ENCODE measurements around the gene INKA2. TPM values are rescaled to one million over a fixed set of nuclear protein-coding genes. Genes with fewer than 3 reads are reported as not detected.

INKA2 gene
- polyA plus RNA-seq (2012; ENCODE audit: missing spikeins) = 1.3 TPM

DNA sequence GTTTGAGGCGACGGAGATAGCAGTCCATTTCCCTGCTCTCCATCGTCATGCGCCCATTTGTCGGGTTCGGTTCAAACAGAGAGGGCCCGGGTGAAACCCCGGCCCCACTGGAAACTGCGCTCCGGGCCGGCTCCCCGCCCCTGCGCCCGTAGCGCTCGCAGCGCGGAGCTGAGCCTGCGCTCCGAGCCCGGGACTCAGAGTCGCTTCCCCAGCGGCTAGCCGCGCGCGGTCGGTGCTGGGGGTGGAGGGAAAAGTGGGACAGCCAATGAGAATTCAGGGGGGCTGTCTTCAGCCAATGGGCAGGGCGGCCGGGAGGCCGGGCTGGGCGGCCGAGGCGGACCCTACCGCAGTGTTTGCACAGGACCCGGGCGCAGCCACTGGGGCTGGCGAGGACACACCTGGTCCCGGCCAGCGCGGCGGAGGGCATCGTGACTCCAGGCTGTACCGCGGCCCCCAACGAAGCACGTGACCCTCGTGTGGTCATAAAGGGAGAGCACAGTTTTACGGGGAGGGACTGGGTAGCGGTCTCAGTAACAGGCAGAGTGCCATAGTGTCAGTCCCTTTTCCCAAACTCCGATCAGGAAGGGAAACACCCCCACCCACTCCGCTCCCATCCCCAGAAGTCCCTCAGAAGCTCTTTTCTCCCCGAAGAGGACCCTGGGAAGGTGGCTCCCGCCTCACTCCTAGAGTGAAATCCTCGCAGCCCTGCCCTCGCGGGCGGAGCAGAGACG, at the start of gene INKA2:
TSS of gene INKA2 (minus strand) at position 202 of the 731 bp plus-strand sequence. CDS start at position 49, 153 bp downstream.
- DNase-seq (ENCODE audit: insufficient read length) = peak; percentile 83
- TF ChIP-seq POLR2AphosphoS5 (IDR thresholded peaks at IDR 0.05; ENCODE audit: low read depth, low read length) (no peak), POLR2A (IDR thresholded peaks at IDR 0.05; ENCODE audit: low read depth, low read length) (peak; percentile 25; the same call in 1 of the 2 replicates), TAF1 (IDR thresholded peaks at IDR 0.05; ENCODE audit: borderline replicate concordance, low read depth, low read length) (0 out of 2 replicates have a peak, but pooled peaks have one; percentile 42)
- FAIRE-seq = peak; percentile 89

DNA sequence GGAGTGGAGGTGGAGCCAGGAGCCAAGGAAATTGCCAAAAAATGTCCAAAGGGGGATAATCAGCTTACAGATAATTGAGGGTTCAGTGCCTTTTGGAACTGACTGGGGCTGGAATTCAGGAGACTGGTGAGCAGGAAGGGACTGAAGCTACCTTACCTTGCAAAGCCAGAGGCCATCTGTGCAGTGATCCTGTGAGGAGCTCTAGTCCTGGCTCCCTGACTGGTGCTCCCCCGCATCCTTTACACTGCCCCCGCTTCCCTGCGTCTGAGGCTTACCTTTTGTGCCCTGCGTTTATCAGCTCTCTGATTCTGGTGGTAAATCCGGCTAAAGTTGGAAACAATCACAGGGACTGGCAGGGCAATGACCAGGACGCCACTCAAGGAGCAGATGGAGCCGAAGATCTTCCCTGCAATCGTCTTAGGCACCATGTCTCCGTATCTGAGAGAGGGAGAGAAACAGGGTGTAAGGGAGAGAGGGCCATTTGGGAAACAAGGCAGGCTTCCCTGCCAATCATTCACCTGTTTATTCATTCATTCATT, 47.5 kb upstream of the INKA2 start:
- TF ChIP-seq POLR2A (IDR thresholded peaks at IDR 0.05; ENCODE audit: low read depth, low read length) = no peak
- TF ChIP-seq POLR2AphosphoS5 (IDR thresholded peaks at IDR 0.05; ENCODE audit: low read depth, low read length) = no peak
- no peak for TF ChIP-seq TAF1 (IDR thresholded peaks at IDR 0.05; ENCODE audit: borderline replicate concordance, low read depth, low read length)
- no peak for FAIRE-seq

DNA sequence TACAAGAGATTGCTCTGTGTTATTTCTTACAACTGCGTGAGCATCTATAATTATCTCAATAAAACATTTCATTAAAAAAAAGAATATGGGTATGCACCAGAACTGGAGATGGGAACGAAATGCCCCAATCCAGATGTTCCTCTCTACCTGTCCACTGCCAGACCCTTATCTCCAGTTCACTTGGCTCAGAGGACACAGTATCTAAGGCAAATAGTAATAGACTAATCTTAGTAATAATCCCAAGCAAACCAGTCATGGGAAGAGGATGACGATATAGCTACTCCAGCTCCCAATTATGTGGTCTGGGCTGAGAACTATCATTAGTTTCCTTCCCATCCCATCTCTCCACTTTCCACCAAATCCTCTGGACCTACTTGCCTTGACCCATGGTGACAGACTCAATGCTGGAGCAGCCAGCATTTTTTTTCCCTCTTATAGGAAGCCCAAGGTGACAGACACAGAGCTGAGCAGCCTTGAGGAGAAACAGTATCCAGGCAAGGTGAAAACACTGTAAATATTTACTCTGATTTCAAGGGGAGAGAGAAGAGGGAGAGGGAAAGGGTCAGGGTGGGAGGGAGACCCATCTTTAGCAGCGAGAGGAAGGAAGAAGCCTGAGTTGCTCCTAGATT, 45.2 kb upstream of the INKA2 start:
- DNase-seq (ENCODE audit: insufficient read length) = no peak
- FAIRE-seq = no peak
- TF ChIP-seq TAF1 (IDR thresholded peaks at IDR 0.05; ENCODE audit: borderline replicate concordance, low read depth, low read length) (no peak), POLR2AphosphoS5 (IDR thresholded peaks at IDR 0.05; ENCODE audit: low read depth, low read length) (no peak), POLR2A (IDR thresholded peaks at IDR 0.05; ENCODE audit: low read depth, low read length) (no peak)

More for the DNA sequence above, 47.5 kb upstream of the INKA2 start:
- no peak for DNase-seq (ENCODE audit: insufficient read length)

DNA sequence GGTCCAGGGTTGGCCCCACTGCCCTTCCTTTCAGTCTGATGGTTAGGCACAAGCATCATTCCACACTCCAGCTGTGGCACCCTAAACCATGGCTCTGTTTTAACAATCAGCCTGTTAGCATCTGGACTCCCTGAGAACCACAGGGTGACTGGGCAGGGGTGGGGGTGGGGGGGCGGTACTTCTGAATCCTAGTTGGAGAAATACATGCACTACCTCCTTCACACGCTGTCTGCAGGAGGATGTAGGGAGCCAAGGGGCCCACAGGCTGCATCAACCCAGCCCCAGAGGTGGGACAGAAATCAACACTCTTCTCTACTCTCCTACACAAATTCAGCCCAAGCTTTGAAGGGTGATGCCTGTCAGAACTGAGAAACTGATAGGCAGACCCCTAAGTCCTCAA, 40.4 kb upstream of the INKA2 start:
- no peak for TF ChIP-seq POLR2AphosphoS5 (IDR thresholded peaks at IDR 0.05; ENCODE audit: low read depth, low read length)
- DNase-seq (ENCODE audit: insufficient read length) (no peak), FAIRE-seq (no peak)

DNA sequence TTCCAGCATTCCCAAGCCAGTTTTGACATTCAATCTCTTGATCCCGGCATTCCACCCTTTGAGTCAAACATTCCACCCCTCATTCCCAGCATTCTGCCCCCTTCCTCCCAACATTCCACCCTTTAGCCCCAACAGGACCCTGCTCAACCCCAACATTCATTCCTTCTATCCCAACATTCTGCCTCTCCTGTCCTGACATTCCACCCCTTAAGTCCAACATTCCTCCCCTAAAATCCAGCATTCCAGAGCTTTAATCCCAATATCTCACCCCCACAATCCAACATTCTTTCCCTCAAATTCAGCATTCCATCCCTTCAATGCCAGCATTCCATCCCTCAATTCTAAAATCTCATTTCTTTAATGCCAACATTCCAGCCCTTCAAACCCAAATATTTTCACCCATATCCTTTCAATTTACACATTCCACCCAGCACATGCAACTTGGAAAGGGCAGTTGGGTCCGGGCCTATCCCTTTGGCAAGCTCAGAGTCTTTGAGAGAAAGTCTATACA, 39.4 kb upstream of the INKA2 start:
- DNase-seq (ENCODE audit: insufficient read length) (no peak), FAIRE-seq (peak; percentile 50)
- TF ChIP-seq POLR2A (IDR thresholded peaks at IDR 0.05; ENCODE audit: low read depth, low read length) = no peak
- TF ChIP-seq POLR2AphosphoS5 (IDR thresholded peaks at IDR 0.05; ENCODE audit: low read depth, low read length) = no peak
- no peak for TF ChIP-seq TAF1 (IDR thresholded peaks at IDR 0.05; ENCODE audit: borderline replicate concordance, low read depth, low read length)

DNA sequence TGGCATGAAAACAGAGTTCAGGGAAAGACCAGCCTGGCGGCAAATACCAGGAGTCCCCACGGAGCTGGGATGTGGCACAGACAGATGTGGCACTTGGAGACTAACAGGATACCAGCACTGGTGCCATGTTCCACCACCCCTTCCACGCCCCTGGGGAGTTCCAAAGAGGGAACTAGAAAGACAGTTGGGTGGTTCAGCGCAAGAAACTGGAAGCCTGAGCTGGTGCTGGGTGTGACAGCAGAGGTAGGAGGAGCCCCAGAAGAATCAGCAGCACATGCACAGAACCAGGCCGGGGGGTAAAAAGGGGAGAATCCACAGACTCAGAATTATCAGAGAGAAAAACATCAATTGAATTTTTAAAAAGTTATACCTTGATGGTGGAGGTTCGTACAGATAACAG, 38.9 kb upstream of the INKA2 start:
- TF ChIP-seq POLR2AphosphoS5 (IDR thresholded peaks at IDR 0.05; ENCODE audit: low read depth, low read length) = no peak
- TF ChIP-seq POLR2A (IDR thresholded peaks at IDR 0.05; ENCODE audit: low read depth, low read length) = no peak
- no peak for TF ChIP-seq TAF1 (IDR thresholded peaks at IDR 0.05; ENCODE audit: borderline replicate concordance, low read depth, low read length)
- no peak for DNase-seq (ENCODE audit: insufficient read length)

DNA sequence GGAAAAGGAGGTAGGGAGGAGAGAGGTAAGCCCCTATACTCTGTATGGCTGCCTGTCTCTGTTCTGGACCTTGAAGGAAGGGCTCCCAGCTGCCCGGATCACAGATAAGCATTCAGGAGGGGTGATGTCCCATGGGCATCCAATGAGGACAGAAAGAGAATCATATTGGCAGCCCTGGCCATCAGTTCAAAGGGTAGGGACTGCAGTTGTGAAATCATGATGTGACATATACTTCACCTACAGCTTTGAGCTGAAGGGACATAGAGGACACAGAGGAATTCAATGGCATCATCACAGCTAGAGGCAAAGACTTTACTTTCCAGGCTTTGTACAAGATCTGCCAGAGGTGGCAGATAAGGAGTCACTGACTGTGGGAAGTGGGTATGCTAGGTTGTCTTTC, 38.1 kb upstream of the INKA2 start:
- TF ChIP-seq POLR2AphosphoS5 (IDR thresholded peaks at IDR 0.05; ENCODE audit: low read depth, low read length) = no peak
- TF ChIP-seq TAF1 (IDR thresholded peaks at IDR 0.05; ENCODE audit: borderline replicate concordance, low read depth, low read length) = no peak
- no peak for TF ChIP-seq POLR2A (IDR thresholded peaks at IDR 0.05; ENCODE audit: low read depth, low read length)
- FAIRE-seq = no peak
- DNase-seq (ENCODE audit: insufficient read length) = no peak

More for the DNA sequence above, 38.9 kb upstream of the INKA2 start:
- FAIRE-seq = no peak

DNA sequence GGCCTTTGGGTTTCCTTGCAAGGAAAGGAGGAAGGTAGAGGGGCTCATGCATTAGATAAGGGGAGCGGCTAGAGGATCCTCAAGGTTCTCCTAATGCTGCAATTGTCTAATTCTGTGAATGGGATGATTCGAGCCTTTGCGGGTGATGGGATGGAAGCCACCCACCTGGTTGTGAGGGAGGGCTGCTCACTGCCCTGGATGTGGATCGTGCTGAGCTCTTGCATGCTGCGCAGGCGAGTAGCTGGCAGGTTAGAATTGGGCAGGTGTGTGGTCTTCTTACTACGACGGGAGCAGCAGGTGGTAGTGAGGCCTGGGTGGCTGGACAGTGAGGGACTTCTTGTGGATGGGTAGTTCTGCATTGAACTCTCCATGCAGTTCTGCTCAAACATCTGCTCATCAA, 37.7 kb upstream of the INKA2 start:
- TF ChIP-seq POLR2AphosphoS5 (IDR thresholded peaks at IDR 0.05; ENCODE audit: low read depth, low read length) (no peak), POLR2A (IDR thresholded peaks at IDR 0.05; ENCODE audit: low read depth, low read length) (no peak), TAF1 (IDR thresholded peaks at IDR 0.05; ENCODE audit: borderline replicate concordance, low read depth, low read length) (no peak)
- DNase-seq (ENCODE audit: insufficient read length) (no peak), FAIRE-seq (no peak)

DNA sequence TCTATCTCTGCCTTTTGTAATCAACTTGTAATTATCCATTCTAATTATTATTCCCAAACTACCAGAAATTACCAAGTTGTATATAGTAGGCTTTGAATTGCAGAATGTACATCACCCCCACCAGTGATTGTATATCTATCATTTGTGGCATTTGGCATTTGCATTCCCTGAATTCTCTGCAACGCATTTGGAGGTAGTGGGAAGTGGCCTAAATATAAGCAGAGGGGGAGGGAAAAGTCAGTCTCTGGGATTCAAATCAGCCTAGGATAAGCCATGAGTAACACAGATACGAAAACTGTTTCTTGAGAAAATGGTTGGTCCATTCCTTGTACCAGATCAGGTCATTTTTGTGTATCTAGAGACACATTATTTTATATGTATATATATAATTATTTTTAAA, 37.2 kb upstream of the INKA2 start:
- FAIRE-seq (no peak), DNase-seq (ENCODE audit: insufficient read length) (no peak)
- TF ChIP-seq TAF1 (IDR thresholded peaks at IDR 0.05; ENCODE audit: borderline replicate concordance, low read depth, low read length) (no peak), POLR2A (IDR thresholded peaks at IDR 0.05; ENCODE audit: low read depth, low read length) (no peak), POLR2AphosphoS5 (IDR thresholded peaks at IDR 0.05; ENCODE audit: low read depth, low read length) (no peak)

DNA sequence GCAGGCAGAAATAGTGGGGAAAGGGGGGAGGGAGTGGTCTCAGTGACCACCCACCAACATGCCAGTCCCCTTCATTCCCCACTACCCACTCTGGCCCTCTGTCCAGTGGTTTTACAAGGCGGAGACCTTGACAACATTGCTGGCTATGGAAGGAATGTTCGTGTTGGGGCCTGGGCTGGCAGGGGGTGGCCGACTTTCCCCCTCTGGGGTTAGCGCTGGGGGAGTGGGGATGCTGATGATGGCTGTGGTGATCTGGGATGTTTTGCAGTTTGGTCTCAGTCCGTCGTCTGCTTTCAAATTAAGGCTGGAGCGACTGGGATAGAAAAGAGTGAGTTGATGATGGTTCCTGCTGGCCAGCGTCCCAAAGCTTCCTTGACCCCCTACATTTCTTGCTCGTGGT, 36.8 kb upstream of the INKA2 start:
- DNase-seq (ENCODE audit: insufficient read length) = no peak
- TF ChIP-seq TAF1 (IDR thresholded peaks at IDR 0.05; ENCODE audit: borderline replicate concordance, low read depth, low read length) (no peak), POLR2AphosphoS5 (IDR thresholded peaks at IDR 0.05; ENCODE audit: low read depth, low read length) (no peak), POLR2A (IDR thresholded peaks at IDR 0.05; ENCODE audit: low read depth, low read length) (no peak)
- no peak for FAIRE-seq

DNA sequence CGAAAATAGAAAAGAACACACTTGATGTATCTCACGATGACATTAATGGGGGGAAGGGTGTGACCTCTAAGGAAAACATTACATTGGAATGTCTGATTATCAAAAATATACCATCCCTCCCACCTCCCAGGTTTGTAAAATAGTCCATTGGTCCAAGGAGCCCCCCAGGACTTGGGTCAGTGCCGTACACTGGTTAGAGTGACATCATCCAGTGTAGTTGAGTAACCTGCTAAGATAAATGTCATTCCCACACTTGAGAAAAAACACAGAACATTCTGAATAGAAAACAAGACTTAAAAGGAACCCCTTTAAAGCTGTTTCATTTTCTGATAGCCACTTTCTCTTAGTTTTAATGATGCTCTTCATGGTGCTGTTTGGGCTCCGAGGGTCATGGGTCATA, 31.7 kb upstream of the INKA2 start:
- TF ChIP-seq POLR2AphosphoS5 (IDR thresholded peaks at IDR 0.05; ENCODE audit: low read depth, low read length) = no peak
- TF ChIP-seq TAF1 (IDR thresholded peaks at IDR 0.05; ENCODE audit: borderline replicate concordance, low read depth, low read length) = no peak
- TF ChIP-seq POLR2A (IDR thresholded peaks at IDR 0.05; ENCODE audit: low read depth, low read length) = no peak
- no peak for FAIRE-seq

More for the DNA sequence above, 31.7 kb upstream of the INKA2 start:
- DNase-seq (ENCODE audit: insufficient read length) = no peak

All from GM12892 (cell line).